Measurements from ENCODE around the gene DHDDS. TPM values are rescaled to one million over a fixed set of nuclear protein-coding genes. Genes with fewer than 3 reads are reported as not detected.
A peak's percentile ranks its signal among the peaks of the same experiment; 100 is the strongest.
"Not testable (repeated sequence)": the region's sequence is repeated elsewhere in the genome, so short reads cannot be mapped to it uniquely, and the experiment has no call there.

The DHDDS gene, protein sequence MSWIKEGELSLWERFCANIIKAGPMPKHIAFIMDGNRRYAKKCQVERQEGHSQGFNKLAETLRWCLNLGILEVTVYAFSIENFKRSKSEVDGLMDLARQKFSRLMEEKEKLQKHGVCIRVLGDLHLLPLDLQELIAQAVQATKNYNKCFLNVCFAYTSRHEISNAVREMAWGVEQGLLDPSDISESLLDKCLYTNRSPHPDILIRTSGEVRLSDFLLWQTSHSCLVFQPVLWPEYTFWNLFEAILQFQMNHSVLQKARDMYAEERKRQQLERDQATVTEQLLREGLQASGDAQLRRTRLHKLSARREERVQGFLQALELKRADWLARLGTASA
- total RNA-seq (2014; rRNA removed; shearing (Covaris generic); ENCODE audit: low replicate concordance) = 17.0 and 31.1 TPM in 2 replicates

- Histone ChIP-seq H2AFZ (ENCODE audit: low read length) (peak within 1 kb of the TSS; percentile 79), H3K4me2 (ENCODE audit: low read depth, low read length, poor library complexity, severe bottlenecking) (peak within 1 kb of the TSS; percentile 82), H3K4me3 (ENCODE audit: low read length) (peak within 1 kb of the TSS; percentile 90)
These were observed at the start of gene DHDDS for GRCh38 chr1:26431979-26432695. Gene DHDDS, plus strand, starts transcription at chr1:26432321. Its CDS starts 625 bp downstream, at chr1:26432946.

GRCh38 chr1:26384076-26384475 lies 48.0 kb upstream of the DHDDS start:
- no peaks in the 10 kb centered on the region for H3K4me1 ChIP-seq (ENCODE audit: low read length)
- no peak overlapping the region for H2AFZ ChIP-seq (ENCODE audit: low read length)
- no peaks in the 10 kb centered on the region for H3K27me3 ChIP-seq (ENCODE audit: low read length)
- no peaks in the 10 kb centered on the region for H3K36me3 ChIP-seq (ENCODE audit: insufficient read depth, low read length)
- H4K20me1 ChIP-seq (ENCODE audit: insufficient read depth, low read depth, low read length) = no peaks in the 10 kb centered on the region
- H3K27ac ChIP-seq (ENCODE audit: low read length) = no peak overlapping the region
- no peaks in the 10 kb centered on the region for H3K9me2 ChIP-seq (replicated peaks; ENCODE audit: insufficient read depth, low read length)
- peak; percentile 26 for DNase-seq
- no peak overlapping the region for H3K4me3 ChIP-seq (ENCODE audit: low read length)
- H3K9ac ChIP-seq (ENCODE audit: low read length) = no peak overlapping the region
- no peaks in the 10 kb centered on the region for H3K79me2 ChIP-seq (ENCODE audit: low read length)
- no peaks in the 10 kb centered on the region for H3K9me3 ChIP-seq (ENCODE audit: low read length)
- H3K4me2 ChIP-seq (ENCODE audit: low read depth, low read length, poor library complexity, severe bottlenecking) = no peak overlapping the region

More at GRCh38 chr1:26431979-26432695, at the start of gene DHDDS:
- H4K20me1 ChIP-seq (ENCODE audit: insufficient read depth, low read depth, low read length) = no peaks in the 10 kb centered on the region
- H3K9me2 ChIP-seq (replicated peaks; ENCODE audit: insufficient read depth, low read length) = no peaks in the 10 kb centered on the region
- no peaks in the 10 kb centered on the region for H3K9me3 ChIP-seq (ENCODE audit: low read length)
- peaks cover 22% of the 10 kb centered on the region for H3K4me1 ChIP-seq (ENCODE audit: low read length)
- H3K9ac ChIP-seq (ENCODE audit: low read length) = peak within 1 kb of the TSS; percentile 84
- H3K27ac ChIP-seq (ENCODE audit: low read length) = no peak within 1 kb of the TSS
- no peaks in the 10 kb centered on the region for H3K27me3 ChIP-seq (ENCODE audit: low read length)
- peaks cover 23% of the 10 kb centered on the region for H3K79me2 ChIP-seq (ENCODE audit: low read length)
- DNase-seq = peak; percentile 99
- peaks cover 7% of the 10 kb centered on the region; the same call in 1 of the 2 replicates for H3K36me3 ChIP-seq (ENCODE audit: insufficient read depth, low read length)

GRCh38 chr1:26385063-26385462 lies 47.1 kb upstream of the DHDDS start:
- H3K9me2 ChIP-seq (replicated peaks; ENCODE audit: insufficient read depth, low read length); H3K4me1 ChIP-seq (ENCODE audit: low read length); H3K27ac ChIP-seq (ENCODE audit: low read length); H3K9me3 ChIP-seq (ENCODE audit: low read length); H3K4me2 ChIP-seq (ENCODE audit: low read depth, low read length, poor library complexity, severe bottlenecking); H4K20me1 ChIP-seq (ENCODE audit: insufficient read depth, low read depth, low read length); H3K4me3 ChIP-seq (ENCODE audit: low read length); H3K79me2 ChIP-seq (ENCODE audit: low read length); H3K27me3 ChIP-seq (ENCODE audit: low read length); H3K36me3 ChIP-seq (ENCODE audit: insufficient read depth, low read length); H2AFZ ChIP-seq (ENCODE audit: low read length); H3K9ac ChIP-seq (ENCODE audit: low read length): not testable (repeated sequence)
- DNase-seq = peak; percentile 23

DNA sequence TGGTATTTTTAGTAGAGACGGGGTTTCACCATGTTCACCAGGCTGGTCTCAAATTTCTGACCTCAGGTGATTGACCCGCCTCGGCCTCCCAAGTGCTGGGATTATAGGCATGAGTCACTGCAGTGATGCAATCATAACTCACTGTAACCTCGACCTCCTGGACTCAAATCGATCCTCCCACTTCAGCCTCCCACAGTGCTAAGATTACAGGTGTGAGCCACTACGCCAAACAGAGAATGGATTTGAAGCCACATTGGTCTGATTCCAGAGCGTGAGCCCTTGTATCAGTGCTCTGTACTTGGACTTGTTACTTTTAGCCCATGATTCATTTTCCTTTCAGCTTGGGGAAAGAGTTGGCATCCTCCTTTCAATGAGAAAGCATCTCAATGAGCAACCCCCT lies 44.7 kb upstream of the DHDDS start:
- Histone ChIP-seq H3K4me2 (ENCODE audit: low read depth, low read length, poor library complexity, severe bottlenecking) (no peak overlapping the region), H3K4me1 (ENCODE audit: low read length) (no peaks in the 10 kb centered on the region), H3K27me3 (ENCODE audit: low read length) (no peaks in the 10 kb centered on the region), H3K4me3 (ENCODE audit: low read length) (no peak overlapping the region), H3K9me2 (replicated peaks; ENCODE audit: insufficient read depth, low read length) (no peaks in the 10 kb centered on the region), H3K79me2 (ENCODE audit: low read length) (no peaks in the 10 kb centered on the region), H4K20me1 (ENCODE audit: insufficient read depth, low read depth, low read length) (no peaks in the 10 kb centered on the region), H3K27ac (ENCODE audit: low read length) (no peak overlapping the region), H3K9ac (ENCODE audit: low read length) (no peak overlapping the region), H3K36me3 (ENCODE audit: insufficient read depth, low read length) (no peaks in the 10 kb centered on the region), H3K9me3 (ENCODE audit: low read length) (no peaks in the 10 kb centered on the region), H2AFZ (ENCODE audit: low read length) (no peak overlapping the region)
- peak; percentile 35 for DNase-seq

DNA sequence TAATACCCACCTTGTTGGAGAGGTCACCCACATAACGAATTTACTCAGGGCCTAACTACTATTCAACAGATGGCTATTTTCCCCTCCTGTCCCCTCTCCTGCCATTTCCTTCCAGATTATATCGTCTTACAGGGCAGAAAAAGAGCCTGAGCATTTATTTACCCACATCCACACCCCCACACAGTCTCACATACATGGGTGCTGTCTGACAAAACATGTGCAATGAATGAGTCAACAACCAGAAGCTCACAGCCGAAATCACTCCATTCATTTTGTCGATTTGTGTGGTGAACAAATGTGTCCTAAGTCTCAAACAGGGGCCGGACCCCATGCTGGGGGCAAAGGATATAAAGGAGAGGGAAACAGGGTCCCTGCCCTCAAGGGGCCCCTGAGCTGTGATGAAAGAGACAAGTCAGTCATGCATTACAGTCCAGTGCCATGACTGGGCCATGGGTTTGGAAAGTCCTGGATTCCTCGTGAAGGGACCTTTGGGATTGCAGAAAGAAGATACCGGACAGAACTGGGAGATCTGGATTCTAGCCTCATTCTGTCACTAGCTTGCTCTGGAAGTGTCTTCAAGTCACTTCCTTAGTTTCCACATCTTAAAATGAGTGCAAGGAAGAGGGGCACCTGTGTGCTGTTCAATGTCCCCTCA lies 43.2 kb upstream of the DHDDS start:
- Histone ChIP-seq H3K4me1 (ENCODE audit: low read length) (no peaks in the 10 kb centered on the region), H3K27ac (ENCODE audit: low read length) (no peak overlapping the region), H3K4me3 (ENCODE audit: low read length) (no peak overlapping the region), H2AFZ (ENCODE audit: low read length) (no peak overlapping the region), H3K27me3 (ENCODE audit: low read length) (no peaks in the 10 kb centered on the region), H3K9ac (ENCODE audit: low read length) (no peak overlapping the region), H3K79me2 (ENCODE audit: low read length) (no peaks in the 10 kb centered on the region), H3K36me3 (ENCODE audit: insufficient read depth, low read length) (no peaks in the 10 kb centered on the region), H3K4me2 (ENCODE audit: low read depth, low read length, poor library complexity, severe bottlenecking) (no peak overlapping the region), H3K9me3 (ENCODE audit: low read length) (no peaks in the 10 kb centered on the region), H3K9me2 (replicated peaks; ENCODE audit: insufficient read depth, low read length) (no peaks in the 10 kb centered on the region), H4K20me1 (ENCODE audit: insufficient read depth, low read depth, low read length) (no peaks in the 10 kb centered on the region)
- DNase-seq = no peak

DNA sequence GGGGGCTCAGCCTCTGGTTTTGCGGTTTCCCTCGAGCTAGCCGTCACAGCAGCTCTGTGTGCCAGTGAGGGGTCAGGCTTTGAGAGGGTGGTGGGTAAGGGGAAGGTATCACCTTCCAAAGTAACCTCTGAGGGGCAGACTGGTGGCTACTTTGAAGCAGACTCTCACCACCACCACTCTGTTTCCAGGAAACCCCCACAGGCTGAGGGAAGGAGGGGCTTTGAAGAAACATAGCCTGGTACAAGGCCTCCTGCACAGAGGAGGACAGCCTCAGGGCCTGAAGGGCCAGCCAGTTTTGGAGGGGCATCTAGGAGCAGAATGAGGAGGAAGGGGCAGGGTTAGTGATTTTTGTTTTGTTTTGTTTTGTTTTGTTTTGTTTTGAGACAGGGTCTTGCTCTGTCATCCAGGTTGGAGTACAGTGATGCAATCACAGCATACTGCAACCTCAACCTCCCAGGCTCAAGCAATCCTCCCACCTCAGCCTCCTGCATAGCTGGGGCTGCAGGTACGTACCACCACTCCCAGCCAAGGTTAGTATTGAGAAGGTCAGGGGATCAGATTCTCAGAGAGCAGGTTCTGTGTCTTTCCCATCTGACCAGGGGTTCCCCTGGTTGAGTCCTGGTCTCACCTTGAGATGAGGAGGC lies 42.4 kb upstream of the DHDDS start:
- no peak for DNase-seq
- H3K27me3 ChIP-seq (ENCODE audit: low read length) = no peaks in the 10 kb centered on the region
- no peaks in the 10 kb centered on the region for H4K20me1 ChIP-seq (ENCODE audit: insufficient read depth, low read depth, low read length)
- H2AFZ ChIP-seq (ENCODE audit: low read length) = no peak overlapping the region
- H3K79me2 ChIP-seq (ENCODE audit: low read length) = no peaks in the 10 kb centered on the region
- no peak overlapping the region for H3K27ac ChIP-seq (ENCODE audit: low read length)
- no peaks in the 10 kb centered on the region for H3K9me3 ChIP-seq (ENCODE audit: low read length)
- H3K9ac ChIP-seq (ENCODE audit: low read length) = no peak overlapping the region
- H3K4me3 ChIP-seq (ENCODE audit: low read length) = no peak overlapping the region
- no peaks in the 10 kb centered on the region for H3K9me2 ChIP-seq (replicated peaks; ENCODE audit: insufficient read depth, low read length)
- H3K36me3 ChIP-seq (ENCODE audit: insufficient read depth, low read length) = no peaks in the 10 kb centered on the region
- H3K4me2 ChIP-seq (ENCODE audit: low read depth, low read length, poor library complexity, severe bottlenecking) = no peak overlapping the region
- no peaks in the 10 kb centered on the region for H3K4me1 ChIP-seq (ENCODE audit: low read length)

DNA sequence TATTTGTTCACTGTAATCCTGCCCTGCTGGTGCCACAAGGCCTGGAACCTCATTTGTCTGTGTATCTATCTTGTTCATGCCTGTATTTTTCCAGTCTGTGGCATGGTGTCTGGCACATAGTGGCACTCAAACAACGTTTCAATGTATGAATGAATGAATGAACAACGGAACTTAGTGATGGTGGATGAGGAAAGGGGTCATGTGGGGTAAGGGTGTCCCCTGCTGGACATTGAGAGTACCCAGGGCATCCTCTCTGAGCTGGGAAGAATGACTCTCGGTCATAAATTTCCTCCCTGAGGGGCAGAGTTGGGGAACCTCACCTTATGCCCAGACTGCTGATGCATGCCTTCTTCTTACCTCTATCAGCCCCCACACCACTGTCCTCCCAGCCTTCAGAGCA lies 40.7 kb upstream of the DHDDS start:
- no peaks in the 10 kb centered on the region for H3K79me2 ChIP-seq (ENCODE audit: low read length)
- DNase-seq = peak; percentile 77

DNA sequence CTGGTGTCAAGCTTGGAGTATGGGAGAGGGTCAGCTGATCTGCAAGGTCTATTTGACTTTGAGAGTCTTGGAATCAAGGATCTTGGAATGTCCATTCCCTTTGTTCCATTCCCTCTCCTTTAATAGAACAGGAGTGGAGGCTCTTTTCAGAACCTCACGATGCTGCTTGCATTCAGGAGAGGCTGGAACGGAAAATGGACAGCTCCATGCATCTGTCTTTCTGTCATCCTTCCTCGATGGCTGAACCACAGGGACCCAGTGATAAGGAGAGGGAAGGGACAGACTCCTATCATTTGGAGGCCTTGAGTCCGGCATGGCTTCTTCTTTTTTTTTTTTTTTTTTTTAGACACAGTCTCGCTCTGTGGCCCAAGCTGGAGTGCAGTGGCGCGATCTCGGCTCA lies 36.4 kb upstream of the DHDDS start:
- Histone ChIP-seq H3K79me2 (ENCODE audit: low read length) (no peaks in the 10 kb centered on the region), H3K27me3 (ENCODE audit: low read length) (no peaks in the 10 kb centered on the region), H2AFZ (ENCODE audit: low read length) (no peak overlapping the region), H3K4me3 (ENCODE audit: low read length) (no peak overlapping the region), H4K20me1 (ENCODE audit: insufficient read depth, low read depth, low read length) (no peaks in the 10 kb centered on the region), H3K36me3 (ENCODE audit: insufficient read depth, low read length) (no peaks in the 10 kb centered on the region), H3K9ac (ENCODE audit: low read length) (no peak overlapping the region), H3K4me1 (ENCODE audit: low read length) (no peaks in the 10 kb centered on the region), H3K4me2 (ENCODE audit: low read depth, low read length, poor library complexity, severe bottlenecking) (no peak overlapping the region), H3K9me3 (ENCODE audit: low read length) (no peaks in the 10 kb centered on the region), H3K9me2 (replicated peaks; ENCODE audit: insufficient read depth, low read length) (no peaks in the 10 kb centered on the region), H3K27ac (ENCODE audit: low read length) (no peak overlapping the region)
- no peak for DNase-seq

More for the DNA sequence above, 40.7 kb upstream of the DHDDS start:
- H3K4me3 ChIP-seq (ENCODE audit: low read length) = no peak overlapping the region
- no peaks in the 10 kb centered on the region for H3K9me2 ChIP-seq (replicated peaks; ENCODE audit: insufficient read depth, low read length)
- no peak overlapping the region for H3K27ac ChIP-seq (ENCODE audit: low read length)
- H3K27me3 ChIP-seq (ENCODE audit: low read length) = no peaks in the 10 kb centered on the region
- no peaks in the 10 kb centered on the region for H4K20me1 ChIP-seq (ENCODE audit: insufficient read depth, low read depth, low read length)
- no peak overlapping the region for H2AFZ ChIP-seq (ENCODE audit: low read length)
- no peaks in the 10 kb centered on the region for H3K9me3 ChIP-seq (ENCODE audit: low read length)
- H3K9ac ChIP-seq (ENCODE audit: low read length) = no peak overlapping the region
- no peaks in the 10 kb centered on the region for H3K36me3 ChIP-seq (ENCODE audit: insufficient read depth, low read length)
- H3K4me2 ChIP-seq (ENCODE audit: low read depth, low read length, poor library complexity, severe bottlenecking) = no peak overlapping the region
- no peaks in the 10 kb centered on the region for H3K4me1 ChIP-seq (ENCODE audit: low read length)

Data from Karpas-422 (cell line).